ENCODE results near the gene ZBTB4.

GRCh38 chr17:7468804-7469389, 10.5 kb downstream of the ZBTB4 start:
- TF ChIP-seq, protein P1, sequence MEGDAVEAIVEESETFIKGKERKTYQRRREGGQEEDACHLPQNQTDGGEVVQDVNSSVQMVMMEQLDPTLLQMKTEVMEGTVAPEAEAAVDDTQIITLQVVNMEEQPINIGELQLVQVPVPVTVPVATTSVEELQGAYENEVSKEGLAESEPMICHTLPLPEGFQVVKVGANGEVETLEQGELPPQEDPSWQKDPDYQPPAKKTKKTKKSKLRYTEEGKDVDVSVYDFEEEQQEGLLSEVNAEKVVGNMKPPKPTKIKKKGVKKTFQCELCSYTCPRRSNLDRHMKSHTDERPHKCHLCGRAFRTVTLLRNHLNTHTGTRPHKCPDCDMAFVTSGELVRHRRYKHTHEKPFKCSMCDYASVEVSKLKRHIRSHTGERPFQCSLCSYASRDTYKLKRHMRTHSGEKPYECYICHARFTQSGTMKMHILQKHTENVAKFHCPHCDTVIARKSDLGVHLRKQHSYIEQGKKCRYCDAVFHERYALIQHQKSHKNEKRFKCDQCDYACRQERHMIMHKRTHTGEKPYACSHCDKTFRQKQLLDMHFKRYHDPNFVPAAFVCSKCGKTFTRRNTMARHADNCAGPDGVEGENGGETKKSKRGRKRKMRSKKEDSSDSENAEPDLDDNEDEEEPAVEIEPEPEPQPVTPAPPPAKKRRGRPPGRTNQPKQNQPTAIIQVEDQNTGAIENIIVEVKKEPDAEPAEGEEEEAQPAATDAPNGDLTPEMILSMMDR (IDR thresholded peaks at IDR 0.05; ENCODE audit: insufficient read depth, low read length, poor library complexity, severe bottlenecking): no peak
- no peak for TF ChIP-seq EZH2phosphoT487 (conservative IDR thresholded peaks at IDR 0.05; ENCODE audit: low read length)

Data from SU-DHL-6 (cell line).